Astrocyte of the cerebellum (primary cell): ENCODE results near the gene ANKRD2.
"Not testable (repeated sequence)": the region's sequence is repeated elsewhere in the genome, so short reads cannot be mapped to it uniquely, and the experiment has no call there.

Experiments used
- DNase-seq: peaks from one replicate; pipeline ENCODE4 v3.0.0-alpha.2; 2011; ENCODE audit warnings: low read depth
- H3K4me3 ChIP-seq: 2 replicates; pipeline ENCODE4 v1.5.1; 2011; ENCODE audit warnings: mild to moderate bottlenecking, low read depth, low read length, moderate library complexity
- CTCF ChIP-seq: IDR thresholded peaks from 2 replicates; pipeline ENCODE4 v1.5.1; 2012; ENCODE audit warnings: low read length, low read depth, moderate library complexity, mild to moderate bottlenecking; ENCODE audit errors: missing control alignments
- in situ Hi-C: cut with HindIII; loops from 2 replicates; pipeline ENCODE4 v1.10.0; 2017; ENCODE audit warnings: low sequenced_read_pairs

Gene ANKRD2

DNA sequence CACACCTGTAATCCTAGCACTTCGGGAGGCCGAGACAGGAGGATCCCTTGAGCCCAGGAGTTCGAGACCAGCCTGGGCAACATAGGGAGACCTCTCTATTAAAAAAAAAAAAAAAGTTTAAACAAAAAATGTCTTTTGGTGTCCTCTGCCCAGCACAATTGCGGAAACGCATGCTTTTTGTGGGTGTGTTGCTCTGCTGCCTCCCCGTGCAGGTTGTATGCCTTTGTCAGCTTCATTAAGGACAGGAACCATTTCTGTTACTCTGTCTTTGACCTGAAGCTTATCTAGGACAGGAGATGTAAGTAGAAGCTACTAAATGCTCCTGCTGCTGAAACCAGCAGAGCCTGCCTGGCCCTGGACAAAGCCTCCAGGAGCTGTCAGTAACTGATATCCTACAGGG lies 21.3 kb upstream of the ANKRD2 start:
- TF ChIP-seq CTCF: no peak
- no peak for DNase-seq
- in situ Hi-C loops: no loop called here
- H3K4me3 ChIP-seq: no peak overlapping the region

- H3K4me3 ChIP-seq: no peak overlapping the region
- peak; percentile 94 for TF ChIP-seq CTCF
- in situ Hi-C loops: no loop called here
- peak; percentile 53 for DNase-seq
These were observed 19.0 kb upstream of the ANKRD2 start for GRCh38 chr10:97553575-97554031.

- DNase-seq, in situ Hi-C loops: not testable (repeated sequence)
These were observed 18.2 kb upstream of the ANKRD2 start for GRCh38 chr10:97554336-97554735.

DNA sequence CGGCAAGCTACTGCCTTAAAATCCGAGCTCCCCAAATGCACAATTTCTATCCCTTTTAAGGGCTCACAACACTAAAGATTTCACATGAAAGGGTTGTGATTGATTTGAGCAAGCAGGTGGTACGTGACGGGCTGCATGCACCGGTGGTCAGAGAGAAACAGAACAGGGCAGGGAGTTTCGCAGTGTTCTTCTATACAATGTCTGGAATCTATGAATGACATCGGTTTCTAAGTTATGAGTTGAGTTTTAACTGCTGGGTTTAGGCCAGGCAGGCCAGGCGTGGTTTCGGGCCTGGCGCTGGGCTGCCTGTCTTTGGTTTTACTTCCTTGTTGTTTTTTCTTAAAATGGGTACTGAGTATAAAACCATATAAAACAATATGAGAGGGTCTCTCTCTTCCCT lies 17.0 kb upstream of the ANKRD2 start:
- DNase-seq: not testable (repeated sequence)

More at GRCh38 chr10:97554336-97554735, 18.2 kb upstream of the ANKRD2 start:
- not testable (repeated sequence) for H3K4me3 ChIP-seq

DNA sequence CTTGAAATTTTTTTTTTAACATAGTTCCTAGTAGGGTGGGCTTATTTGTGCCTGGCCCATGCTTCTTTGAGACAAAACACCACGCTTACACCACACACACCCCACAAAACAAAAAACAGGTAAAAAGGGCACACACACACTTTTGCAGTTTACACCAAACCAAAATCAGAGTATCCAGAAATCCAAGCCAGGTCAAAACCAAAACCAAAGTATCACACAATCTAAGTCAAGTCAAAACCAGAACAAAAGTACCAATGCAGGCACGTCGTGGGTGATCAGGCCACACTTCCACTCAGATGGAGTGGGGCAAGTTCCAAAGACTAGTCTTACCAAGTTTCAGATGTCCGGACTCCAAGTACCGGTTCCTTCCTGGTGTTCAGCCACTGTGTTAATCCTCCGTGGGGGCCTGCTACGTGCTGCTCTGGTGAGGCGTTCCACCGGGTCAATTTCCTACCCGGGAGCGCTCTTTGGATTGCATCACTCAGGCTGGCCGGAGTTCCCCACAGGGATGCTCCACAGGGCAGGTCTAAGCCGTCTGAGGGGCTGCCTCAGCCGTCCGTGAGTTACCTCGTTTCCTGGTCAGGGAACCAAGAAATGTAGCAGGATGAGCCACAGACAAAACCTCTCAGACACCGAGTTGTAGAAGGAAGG lies 11.7 kb upstream of the ANKRD2 start:
- in situ Hi-C loops, H3K4me3 ChIP-seq, DNase-seq: not testable (repeated sequence)

More for the DNA sequence above, 17.0 kb upstream of the ANKRD2 start:
- in situ Hi-C loops, H3K4me3 ChIP-seq: not testable (repeated sequence)

- in situ Hi-C loops, H3K4me3 ChIP-seq, DNase-seq: not testable (repeated sequence)
These were observed 11.0 kb upstream of the ANKRD2 start for GRCh38 chr10:97561386-97562077.

GRCh38 chr10:97562329-97562728 lies 10.2 kb upstream of the ANKRD2 start:
- DNase-seq, H3K4me3 ChIP-seq, in situ Hi-C loops: not testable (repeated sequence)

- no peak for TF ChIP-seq CTCF
- no peak overlapping the region for H3K4me3 ChIP-seq
- DNase-seq: no peak
- in situ Hi-C loops: no loop called here
These were observed 9.2 kb upstream of the ANKRD2 start for GRCh38 chr10:97563337-97563736.

GRCh38 chr10:97564776-97565175 lies 7.8 kb upstream of the ANKRD2 start:
- DNase-seq: no peak
- H3K4me3 ChIP-seq: no peak overlapping the region
- in situ Hi-C loops: no loop called here
- TF ChIP-seq CTCF: no peak
